SK-N-SH treated with all-trans-retinoic acid at 6 μM for 48 hours (cell line): Measurements from ENCODE around the gene GAMT.

Experiments
- ATAC-seq: fragments of 200-7000 bp; cut with Tn5 transposase; 3 replicates; pipeline ENCODE4 v1.9.1; 2020; ENCODE audit warnings: mild to moderate bottlenecking, moderate library complexity
- ARNTL ChIP-seq: fragments of 450-650 bp; formaldehyde crosslinking; IDR thresholded peaks from 2 replicates; pipeline ENCODE4 v1.5.0; 2020; ENCODE audit warnings: low read depth, mild to moderate bottlenecking, moderate library complexity, borderline replicate concordance
- BACH2 ChIP-seq: fragments of 250-450 bp; sonication (Bioruptor Pico); IDR thresholded peaks from 2 replicates; pipeline ENCODE4 v1.9.0; 2021; ENCODE audit warnings: mild to moderate bottlenecking, borderline replicate concordance
- CSDC2 ChIP-seq: fragments of 250-450 bp; sonication (Bioruptor Pico); IDR thresholded peaks from 2 replicates; pipeline ENCODE4 v1.5.0; 2020; ENCODE audit warnings: mild to moderate bottlenecking, moderate library complexity
- CSRNP3 ChIP-seq: fragments of 250-450 bp; sonication (Bioruptor Pico); IDR thresholded peaks from 2 replicates; pipeline ENCODE4 v1.5.1; 2021; ENCODE audit warnings: mild to moderate bottlenecking, moderate library complexity
- ESRRG ChIP-seq: fragments of 250-450 bp; sonication (Bioruptor Pico); IDR thresholded peaks from 2 replicates; pipeline ENCODE4 v1.6.1; 2021; ENCODE audit warnings: mild to moderate bottlenecking
- GLIS3 ChIP-seq: fragments of 250-450 bp; sonication (Bioruptor Pico); IDR thresholded peaks from 2 replicates; pipeline ENCODE4 v1.5.0; 2020; ENCODE audit warnings: mild to moderate bottlenecking, moderate library complexity
- PATZ1 ChIP-seq: fragments of 250-450 bp; sonication (Bioruptor Pico); IDR thresholded peaks from 2 replicates; pipeline ENCODE4 v1.8.0; 2020; ENCODE audit warnings: mild to moderate bottlenecking, moderate library complexity, borderline replicate concordance
- POU6F1 ChIP-seq: fragments of 250-450 bp; sonication (Bioruptor Pico); IDR thresholded peaks from 2 replicates; pipeline ENCODE4 v1.8.0; 2021; ENCODE audit warnings: low read depth, mild to moderate bottlenecking, moderate library complexity, borderline replicate concordance
- PPARA ChIP-seq: fragments of 250-450 bp; sonication (Bioruptor Pico); IDR thresholded peaks from 2 replicates; pipeline ENCODE4 v1.5.0; 2020; ENCODE audit warnings: mild to moderate bottlenecking, borderline replicate concordance
- RARB ChIP-seq: fragments of 250-450 bp; sonication (Bioruptor Pico); IDR thresholded peaks from 2 replicates; pipeline ENCODE4 v1.8.0; 2021; ENCODE audit warnings: mild to moderate bottlenecking, moderate library complexity
- SNAI2 ChIP-seq: fragments of 250-450 bp; sonication (Bioruptor Pico); IDR thresholded peaks from 2 replicates; pipeline ENCODE4 v1.5.0; 2020; ENCODE audit warnings: mild to moderate bottlenecking, moderate library complexity
- TCF4 ChIP-seq: fragments of 250-450 bp; sonication (Bioruptor Pico); IDR thresholded peaks from 2 replicates; pipeline ENCODE4 v1.8.0; 2021; ENCODE audit warnings: mild to moderate bottlenecking, moderate library complexity, borderline replicate concordance
- TOX ChIP-seq: fragments of 250-450 bp; sonication (Bioruptor Pico); IDR thresholded peaks from 2 replicates; pipeline ENCODE4 v1.8.0; 2021; ENCODE audit warnings: mild to moderate bottlenecking, moderate library complexity, borderline replicate concordance
- TSHZ2 ChIP-seq: fragments of 250-450 bp; sonication (Bioruptor Pico); IDR thresholded peaks from 2 replicates; pipeline ENCODE4 v1.5.0; 2020; ENCODE audit warnings: mild to moderate bottlenecking, moderate library complexity
- ZC3H10 ChIP-seq: fragments of 250-450 bp; sonication (Bioruptor Pico); IDR thresholded peaks from 2 replicates; pipeline ENCODE4 v1.5.1; 2021; ENCODE audit warnings: mild to moderate bottlenecking, moderate library complexity
- ZFP3 ChIP-seq: fragments of 250-450 bp; sonication (Bioruptor Pico); IDR thresholded peaks from 2 replicates; pipeline ENCODE4 v1.5.0; 2020; ENCODE audit warnings: mild to moderate bottlenecking, moderate library complexity
- ZFP30 ChIP-seq: fragments of 450-650 bp; formaldehyde crosslinking; IDR thresholded peaks from 2 replicates; pipeline ENCODE4 v1.5.0; 2022; ENCODE audit warnings: mild to moderate bottlenecking, moderate library complexity
- ZNF565 ChIP-seq: fragments of 450-650 bp; formaldehyde crosslinking; conservative IDR thresholded peaks from 2 replicates; pipeline ENCODE4 v1.5.0; 2020; ENCODE audit warnings: low read depth, mild to moderate bottlenecking, moderate library complexity
- ZNF70 ChIP-seq: fragments of 450-650 bp; formaldehyde crosslinking; IDR thresholded peaks from 2 replicates; pipeline ENCODE4 v1.5.0; 2020; ENCODE audit warnings: mild to moderate bottlenecking, moderate library complexity
- ZNF8 ChIP-seq: fragments of 450-650 bp; formaldehyde crosslinking; IDR thresholded peaks from 2 replicates; pipeline ENCODE4 v1.5.0; 2020; ENCODE audit warnings: mild to moderate bottlenecking, moderate library complexity

GAMT gene

GRCh38 chr19:1409204-1410005, 8.1 kb upstream of the GAMT start (continued):
- TF ChIP-seq CSDC2 (CRISPR knock-in tag): no peak
- no peak for TF ChIP-seq ZNF8 (CRISPR knock-in tag)
- no peak for TF ChIP-seq ZFP30
- no peak for TF ChIP-seq ZNF565

GRCh38 chr19:1408300-1409203, 7.2 kb upstream of the GAMT start:
- ATAC-seq: peak; percentile 60
- TF ChIP-seq BACH2 (no peak), ZFP3 (CRISPR knock-in tag) (no peak), ZFP30 (no peak)

- peak; percentile 66; the same call in 1 of the 2 replicates for TF ChIP-seq PATZ1
- peak; percentile 18; the same call in 1 of the 2 replicates for TF ChIP-seq PPARA (CRISPR knock-in tag)
- no peak for TF ChIP-seq RARB (CRISPR knock-in tag)
- TF ChIP-seq ESRRG (CRISPR knock-in tag): no peak
- TF ChIP-seq, all 23 proteins: peak for 2
- ATAC-seq: no peak; the same call in 2 of the 3 replicates
Measured at GRCh38 chr19:1407528-1408299, 6.4 kb upstream of the GAMT start, which contains the start of gene DAZAP1. DAZAP1 (plus strand) TSS chr19:1407586; CDS start chr19:1407774, 188 bp downstream.

- ATAC-seq: peak; percentile 76
- no peak for TF ChIP-seq RARB (CRISPR knock-in tag)
- no peak for TF ChIP-seq ZNF70 (CRISPR knock-in tag)
- no peak for TF ChIP-seq ZNF565
- peak; percentile 92 for TF ChIP-seq TSHZ2
- TF ChIP-seq BACH2: 0 out of 2 replicates have a peak, but pooled peaks have one; percentile 14
- TF ChIP-seq CSDC2 (CRISPR knock-in tag): peak; percentile 92
- TF ChIP-seq SNAI2 (CRISPR knock-in tag): peak; percentile 61; the same call in 1 of the 2 replicates
- TF ChIP-seq ZFP3 (CRISPR knock-in tag): 0 out of 2 replicates have a peak, but pooled peaks have one; percentile 81
- no peak for TF ChIP-seq TCF4
- TF ChIP-seq CSRNP3 (CRISPR knock-in tag): no peak
- no peak for TF ChIP-seq ZC3H10 (CRISPR knock-in tag)
- TF ChIP-seq ARNTL (CRISPR knock-in tag): no peak
- no peak for TF ChIP-seq GLIS3 (CRISPR knock-in tag)
- TF ChIP-seq PATZ1: 0 out of 2 replicates have a peak, but pooled peaks have one; percentile 58
- TF ChIP-seq TOX (CRISPR knock-in tag): no peak
- TF ChIP-seq ESRRG (CRISPR knock-in tag): no peak
- no peak for TF ChIP-seq POU6F1 (CRISPR knock-in tag)
Measured at GRCh38 chr19:1406774-1407527, 5.6 kb upstream of the GAMT start.
